Limb (tissue), 2 donors: Measurements from ENCODE around the gene B4GALT1.

ENCODE experiments used
- DNase-seq, 2 donors: peaks; one replicate each; pipeline ENCODE4 v3.0.0-alpha.2; 2016; ENCODE audit errors: extremely low spot score in 2 of 2

B4GALT1 gene

DNA sequence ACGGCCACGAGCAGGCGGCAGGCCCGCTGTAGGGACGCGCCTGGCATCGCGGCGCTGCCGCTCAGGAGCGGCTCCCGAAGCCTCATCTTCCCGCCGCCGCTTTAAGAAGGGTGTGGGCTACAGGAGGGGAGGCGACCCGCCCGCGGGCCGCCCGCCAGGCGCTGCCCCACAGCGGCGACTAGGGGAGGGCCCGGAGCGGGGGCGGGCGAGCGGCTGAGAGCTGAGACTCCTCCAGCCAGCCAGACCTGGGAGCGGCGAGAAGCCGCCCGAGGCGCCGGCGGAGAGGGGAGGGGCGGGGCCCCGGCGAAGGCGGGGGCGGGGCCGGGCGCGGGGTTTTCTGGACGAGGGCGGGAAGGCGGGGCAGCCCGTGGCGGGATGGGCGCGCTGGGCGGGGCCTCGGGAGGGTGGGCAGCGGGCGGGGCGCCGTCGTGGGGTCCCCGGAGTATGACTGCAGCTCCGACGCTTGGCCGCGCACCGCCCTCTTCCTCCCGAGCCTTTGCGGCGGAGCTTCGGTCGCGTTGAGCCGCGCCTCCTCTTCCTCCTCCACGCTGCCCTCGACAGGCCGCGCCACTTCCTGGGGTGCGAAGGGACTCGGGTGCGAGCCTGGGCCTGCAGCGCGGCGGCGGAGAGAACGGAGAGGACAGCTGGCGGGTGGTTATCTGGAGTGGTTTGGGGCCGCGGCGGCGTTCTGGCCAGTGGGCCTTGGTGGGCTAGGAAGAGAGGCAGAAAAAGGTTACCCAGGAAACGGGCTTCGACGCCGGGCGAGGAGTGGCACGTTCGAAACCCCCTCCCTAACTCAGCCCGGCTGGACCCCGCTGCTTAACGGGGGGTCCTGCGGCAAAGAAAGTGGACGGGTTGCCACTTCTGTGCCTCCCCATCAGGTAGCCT is at the start of gene B4GALT1:
B4GALT1 (minus strand) TSS at position 253 of the 888 bp plus-strand sequence; CDS start at position 86, 167 bp downstream.
- DNase-seq, result peak; percentile 95 to 99

GRCh38 chr9:33211695-33212393 is 44.7 kb upstream of the B4GALT1 start:
- DNase-seq, result no peak

GRCh38 chr9:33210006-33210715 is 43.0 kb upstream of the B4GALT1 start:
- no peak for DNase-seq

GRCh38 chr9:33209394-33209793 is 42.3 kb upstream of the B4GALT1 start:
- DNase-seq, result no peak

DNA sequence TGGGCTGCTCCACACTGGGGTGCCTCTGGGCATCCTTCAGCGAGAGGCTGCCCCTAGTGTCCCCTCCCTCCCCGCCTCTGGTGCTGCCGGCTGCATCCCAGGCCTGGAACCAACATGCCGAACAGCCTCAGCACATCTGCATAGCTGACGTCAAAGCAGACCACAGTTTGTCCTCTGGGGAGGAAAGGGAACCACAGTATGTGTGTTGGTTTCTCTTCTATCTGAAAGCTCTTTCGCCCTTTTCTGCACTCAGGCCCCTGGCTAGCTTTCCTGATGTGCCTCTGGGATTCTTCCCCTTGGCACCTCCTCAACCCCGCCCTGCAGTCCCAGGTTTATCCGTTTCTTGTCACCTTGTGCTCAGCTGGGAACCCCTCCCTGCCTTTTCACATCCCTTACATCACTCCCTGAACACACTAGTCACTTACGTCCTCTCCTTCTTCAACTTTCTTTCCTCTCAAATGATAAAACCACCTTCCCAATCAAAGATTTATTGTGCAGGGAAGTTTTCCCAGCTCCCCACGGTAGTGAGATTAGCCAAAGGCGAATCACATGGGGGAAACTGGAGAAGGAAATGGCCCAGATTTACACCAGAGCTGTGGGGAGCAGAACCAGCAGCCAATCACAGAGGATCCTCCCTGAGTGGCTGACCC is 35.5 kb upstream of the B4GALT1 start:
- DNase-seq, result peak in 1 of 2 donors; percentile 48

- no peak for DNase-seq
Measured at GRCh38 chr9:33202018-33202417, 34.9 kb upstream of the B4GALT1 start.

- no peak for DNase-seq
Measured at GRCh38 chr9:33198165-33198564, 31.0 kb upstream of the B4GALT1 start.

DNA sequence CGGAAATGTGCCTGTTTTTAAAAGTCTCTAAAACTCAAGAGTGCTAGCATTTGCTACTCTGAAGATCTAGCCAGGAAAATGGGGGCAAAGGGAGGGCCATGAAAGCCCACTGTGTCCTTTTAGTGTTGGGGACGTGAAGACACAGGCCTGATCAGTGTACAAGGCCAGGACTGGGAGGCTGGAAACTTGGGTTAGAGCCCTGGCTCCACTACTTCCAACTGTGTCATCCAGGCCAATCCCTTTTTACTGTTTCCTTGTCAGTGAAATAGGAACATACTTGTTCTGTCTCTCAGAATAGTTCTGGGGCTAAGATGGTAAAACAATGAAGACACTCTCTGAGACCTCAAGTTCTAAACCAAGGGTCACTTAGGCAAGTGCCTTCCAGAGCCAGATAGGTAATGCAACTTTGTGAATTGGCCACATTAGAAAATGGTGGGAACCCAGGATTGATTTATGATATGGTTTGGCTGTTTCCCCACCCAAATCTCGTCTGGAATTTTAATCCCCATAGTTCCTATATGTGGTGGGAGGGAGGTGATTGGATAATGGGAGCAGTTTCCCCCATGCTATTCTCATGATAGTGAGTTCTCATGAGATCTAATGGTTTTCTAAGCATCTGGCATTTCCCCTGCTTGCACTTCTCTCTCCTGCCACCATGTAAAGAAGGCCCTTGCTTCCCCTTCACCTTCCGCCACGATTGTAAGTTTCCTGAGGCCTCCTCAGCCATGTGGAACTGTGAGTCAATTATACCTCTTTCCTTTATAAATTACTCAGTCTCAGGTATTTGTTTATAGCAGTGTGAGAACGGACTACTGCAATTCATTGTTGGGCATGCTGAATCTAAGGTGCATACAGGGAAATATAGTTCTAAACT is 30.4 kb upstream of the B4GALT1 start:
- DNase-seq, result peak in 1 of 2 donors; percentile 30

- no peak for DNase-seq
Measured at GRCh38 chr9:33196736-33197135, 29.6 kb upstream of the B4GALT1 start.

- no peak for DNase-seq
Measured at GRCh38 chr9:33193818-33194217, 26.7 kb upstream of the B4GALT1 start.

DNA sequence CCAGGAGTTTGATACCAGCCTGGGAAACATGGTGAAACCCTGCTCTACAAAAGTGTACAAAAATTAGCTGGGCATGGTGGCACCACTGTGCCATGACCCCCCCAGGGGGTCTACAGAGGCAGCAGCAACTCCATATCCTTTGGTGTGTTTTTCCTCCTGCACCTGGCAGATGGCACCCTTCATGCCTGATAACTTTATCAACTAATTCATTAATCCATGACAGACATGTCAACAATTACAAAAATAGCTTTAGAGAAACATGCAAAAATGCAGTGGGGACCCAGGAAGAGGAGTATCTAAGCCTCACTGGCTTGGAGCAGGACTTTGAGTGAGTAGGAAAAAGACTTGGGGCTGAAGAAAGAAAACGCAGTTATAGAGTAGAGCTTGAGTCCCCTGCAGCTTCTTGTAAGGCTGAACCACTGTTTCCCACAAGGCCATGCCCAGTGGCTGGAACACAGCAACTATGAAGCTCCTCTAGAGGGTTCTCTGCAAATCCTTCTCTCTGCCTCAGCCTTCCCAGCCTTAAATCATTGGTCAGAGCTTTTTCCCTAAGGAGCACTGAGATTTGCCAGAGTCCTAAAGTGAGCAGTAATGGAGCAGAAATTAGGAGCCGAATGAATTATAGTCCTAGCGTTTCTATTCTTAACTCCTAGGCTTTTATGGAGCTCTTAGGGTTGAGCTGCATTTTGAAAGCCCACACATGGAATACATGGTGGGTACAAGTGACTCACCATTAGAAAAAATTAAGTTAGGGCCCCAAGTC is 25.5 kb upstream of the B4GALT1 start:
- no peak for DNase-seq

GRCh38 chr9:33190021-33190705 is 23.0 kb upstream of the B4GALT1 start:
- no peak for DNase-seq

DNA sequence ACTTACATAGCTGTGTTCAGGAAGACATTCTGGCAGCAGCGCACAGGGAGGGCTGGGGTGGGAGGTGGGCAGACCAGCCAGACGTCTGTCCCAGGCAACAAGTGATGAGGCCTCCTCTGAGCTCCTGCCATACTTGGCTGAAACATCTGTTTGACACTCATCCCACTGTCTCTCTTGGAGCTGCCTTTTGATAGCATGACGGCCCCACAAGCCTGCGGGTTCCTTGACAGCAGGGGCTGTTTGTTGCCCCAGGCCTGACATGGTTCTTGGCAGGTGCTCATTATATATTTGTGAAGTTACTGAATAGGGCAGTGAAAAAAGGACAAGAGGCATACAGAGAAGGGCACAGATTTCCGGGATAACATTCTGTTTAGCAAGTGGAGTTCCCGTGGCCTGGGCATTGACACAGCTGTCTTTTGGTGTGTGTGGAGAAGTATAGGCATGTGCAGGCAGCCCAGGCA is 22.2 kb upstream of the B4GALT1 start:
- DNase-seq, result peak in 1 of 2 donors; percentile 49

DNA sequence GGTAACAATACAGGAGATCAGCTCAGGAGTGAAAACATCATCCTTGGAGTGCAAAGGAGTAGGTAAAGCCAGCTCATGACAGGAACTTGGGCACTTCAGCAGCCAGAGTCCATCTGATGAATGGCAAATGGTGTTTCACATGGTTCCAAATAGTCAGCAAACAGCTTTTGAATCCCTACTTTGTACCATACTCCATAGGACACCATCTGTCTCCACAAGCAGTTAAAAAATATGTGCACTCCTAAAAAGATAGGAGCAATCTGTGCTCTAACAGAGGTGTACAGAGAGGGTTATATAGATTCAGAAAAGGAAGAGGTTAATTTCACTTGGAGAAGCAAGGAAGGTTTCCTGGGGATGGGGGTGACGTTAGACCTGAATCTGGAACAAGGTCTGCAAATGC is 21.6 kb upstream of the B4GALT1 start:
- no peak for DNase-seq

DNA sequence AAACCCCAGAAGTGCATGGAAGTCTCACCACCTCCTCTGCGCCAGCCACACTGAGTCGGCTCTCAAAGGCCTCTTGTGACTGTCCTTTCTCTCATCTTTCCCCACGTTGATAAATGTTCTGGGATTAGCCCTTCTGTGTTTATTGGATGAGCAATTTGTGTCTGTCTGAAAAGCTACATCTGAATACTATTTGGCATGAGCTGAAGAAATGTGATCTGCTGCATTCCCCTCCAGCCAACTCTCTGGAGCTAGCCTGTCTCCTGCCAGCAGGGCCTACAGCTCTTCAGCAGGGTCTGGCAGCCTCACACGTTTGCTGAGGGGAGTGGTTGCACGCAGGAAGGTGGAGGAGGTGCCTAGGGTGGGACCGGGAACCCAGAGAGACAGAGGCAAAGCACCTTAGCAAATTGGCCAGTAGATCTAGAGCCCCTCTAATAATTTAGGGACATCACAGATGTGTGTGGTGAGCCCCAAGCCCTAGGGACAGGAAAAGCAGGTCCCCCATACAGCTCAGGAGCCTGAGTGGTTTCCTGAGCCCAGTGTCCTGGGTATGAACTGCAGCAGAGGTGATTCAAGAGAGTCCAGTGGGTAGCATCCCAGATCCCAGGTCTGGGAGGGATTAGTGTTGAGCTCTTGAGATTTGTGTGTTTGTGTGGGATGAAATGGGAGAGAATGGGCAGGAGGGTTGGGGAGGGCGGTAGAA is 20.5 kb upstream of the B4GALT1 start:
- peak; percentile 56 to 89 for DNase-seq

GRCh38 chr9:33186457-33187168 is 19.5 kb upstream of the B4GALT1 start:
- DNase-seq, result no peak

DNA sequence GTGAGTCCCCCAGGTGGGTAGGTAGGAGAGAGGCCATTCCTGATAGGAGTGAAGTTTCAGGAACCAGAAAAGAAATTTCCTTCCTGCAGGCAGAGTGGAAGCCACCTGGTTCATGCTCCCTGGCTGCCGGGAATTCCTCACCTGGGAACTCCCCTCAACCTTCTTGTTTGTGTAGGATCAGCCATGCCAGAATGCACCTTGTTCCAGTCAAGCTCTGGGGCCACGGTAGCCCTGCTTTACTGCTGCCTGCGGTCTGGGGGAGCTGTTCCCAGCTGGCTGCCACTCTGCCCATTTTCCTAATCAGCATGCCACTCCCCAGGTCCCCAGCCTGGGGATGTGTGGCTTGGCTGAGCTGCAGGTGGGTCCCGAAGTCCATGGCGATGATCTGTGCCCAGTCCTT is 18.7 kb upstream of the B4GALT1 start:
- no peak for DNase-seq

- DNase-seq, result no peak
Measured at GRCh38 chr9:33185406-33185805, 18.3 kb upstream of the B4GALT1 start.
